ENCODE data around the gene LINGO1.

DNA sequence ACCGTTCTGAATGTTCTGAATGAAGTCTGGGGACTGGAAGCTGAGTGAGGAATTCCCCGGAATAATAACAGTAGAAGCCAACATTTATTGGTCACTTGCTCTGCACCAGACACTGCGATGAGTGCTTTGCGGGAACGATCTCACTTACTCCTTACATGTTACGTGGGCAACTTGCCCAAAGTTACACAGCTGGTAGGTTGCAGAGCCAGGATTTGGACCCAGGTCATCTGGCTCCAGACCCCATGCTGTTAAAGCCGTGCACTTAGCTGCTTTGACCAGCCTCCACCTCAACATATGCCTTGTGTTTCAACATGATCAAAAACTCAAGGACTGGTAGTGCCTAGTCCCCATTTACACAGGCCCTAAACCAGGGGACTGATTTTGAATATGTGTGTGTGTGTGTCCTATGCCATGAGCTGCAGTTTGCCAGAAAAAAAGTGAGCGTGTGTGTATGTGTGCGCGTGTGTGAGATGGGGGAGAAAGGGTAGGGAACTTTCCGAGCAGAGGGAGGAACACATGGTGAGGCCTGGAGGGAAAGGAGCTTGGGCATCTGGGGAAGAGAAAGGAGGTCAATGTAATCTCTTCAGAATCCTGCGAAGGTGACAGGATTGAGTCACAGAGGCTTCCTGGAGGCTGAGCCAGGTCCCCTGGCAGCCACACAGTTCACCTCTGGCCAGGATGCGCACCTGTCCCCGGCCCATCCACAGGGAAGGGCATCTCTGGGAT lies 28.9 kb downstream of the LINGO1 start:
- TF ChIP-seq POLR2A (IDR thresholded peaks at IDR 0.05): no peak
- no peak for TF ChIP-seq EP300 (IDR thresholded peaks at IDR 0.05)
- TF ChIP-seq, protein P1, sequence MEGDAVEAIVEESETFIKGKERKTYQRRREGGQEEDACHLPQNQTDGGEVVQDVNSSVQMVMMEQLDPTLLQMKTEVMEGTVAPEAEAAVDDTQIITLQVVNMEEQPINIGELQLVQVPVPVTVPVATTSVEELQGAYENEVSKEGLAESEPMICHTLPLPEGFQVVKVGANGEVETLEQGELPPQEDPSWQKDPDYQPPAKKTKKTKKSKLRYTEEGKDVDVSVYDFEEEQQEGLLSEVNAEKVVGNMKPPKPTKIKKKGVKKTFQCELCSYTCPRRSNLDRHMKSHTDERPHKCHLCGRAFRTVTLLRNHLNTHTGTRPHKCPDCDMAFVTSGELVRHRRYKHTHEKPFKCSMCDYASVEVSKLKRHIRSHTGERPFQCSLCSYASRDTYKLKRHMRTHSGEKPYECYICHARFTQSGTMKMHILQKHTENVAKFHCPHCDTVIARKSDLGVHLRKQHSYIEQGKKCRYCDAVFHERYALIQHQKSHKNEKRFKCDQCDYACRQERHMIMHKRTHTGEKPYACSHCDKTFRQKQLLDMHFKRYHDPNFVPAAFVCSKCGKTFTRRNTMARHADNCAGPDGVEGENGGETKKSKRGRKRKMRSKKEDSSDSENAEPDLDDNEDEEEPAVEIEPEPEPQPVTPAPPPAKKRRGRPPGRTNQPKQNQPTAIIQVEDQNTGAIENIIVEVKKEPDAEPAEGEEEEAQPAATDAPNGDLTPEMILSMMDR (IDR thresholded peaks at IDR 0.05): no peak

Data from ovary (tissue), 3 donors.